Measurements from ENCODE around the gene GPS1.

The GPS1 gene

DNA sequence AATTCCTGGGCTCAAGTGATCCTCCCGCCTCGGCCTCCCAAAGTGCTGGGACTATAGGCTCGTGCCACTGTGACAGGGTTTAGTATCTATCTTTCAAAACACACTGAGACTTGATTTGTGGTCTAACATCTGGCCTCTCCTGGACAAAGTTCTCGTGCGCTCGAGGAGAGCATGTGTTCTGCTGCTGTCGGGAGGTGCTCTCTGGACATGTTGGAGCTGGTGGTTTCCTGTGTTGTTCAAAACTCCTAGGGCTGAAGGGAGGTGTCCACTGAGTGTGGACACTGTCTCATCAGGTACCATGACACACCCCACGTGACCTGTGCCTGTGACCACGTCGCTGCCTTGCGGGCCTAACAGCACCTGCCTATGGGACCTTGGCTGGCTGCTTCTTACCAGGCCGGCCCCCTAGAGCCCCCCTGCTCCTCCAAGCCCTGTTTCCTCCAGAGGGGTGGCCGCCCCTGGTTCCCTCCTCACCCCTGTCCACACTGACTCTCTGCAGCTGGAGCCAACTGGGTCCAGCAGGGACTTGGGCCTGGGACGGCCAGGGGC, 5.7 kb upstream of the GPS1 start:
- DNase-seq (ENCODE audit: low read depth), result no peak

DNA sequence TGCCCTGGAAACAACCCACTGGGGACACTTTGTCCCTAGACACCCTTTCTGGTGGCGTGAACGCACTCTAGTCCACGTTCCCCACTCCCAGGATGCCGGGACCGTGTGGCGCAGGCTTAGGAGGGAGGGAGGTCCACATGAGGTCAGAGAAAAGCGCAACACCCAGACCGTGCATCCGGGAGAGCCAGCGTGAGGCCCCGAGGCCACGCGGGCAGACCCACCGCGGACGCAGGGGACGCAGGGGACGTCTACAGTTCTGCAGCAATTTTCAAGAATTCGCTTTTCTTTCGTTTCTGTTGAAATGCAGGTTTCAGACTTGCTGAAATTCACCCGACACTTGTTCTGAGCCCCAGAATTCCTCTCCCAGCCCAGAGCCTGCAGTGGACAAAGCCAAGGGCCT, 4.8 kb upstream of the GPS1 start:
- no peak for DNase-seq (ENCODE audit: low read depth)

DNA sequence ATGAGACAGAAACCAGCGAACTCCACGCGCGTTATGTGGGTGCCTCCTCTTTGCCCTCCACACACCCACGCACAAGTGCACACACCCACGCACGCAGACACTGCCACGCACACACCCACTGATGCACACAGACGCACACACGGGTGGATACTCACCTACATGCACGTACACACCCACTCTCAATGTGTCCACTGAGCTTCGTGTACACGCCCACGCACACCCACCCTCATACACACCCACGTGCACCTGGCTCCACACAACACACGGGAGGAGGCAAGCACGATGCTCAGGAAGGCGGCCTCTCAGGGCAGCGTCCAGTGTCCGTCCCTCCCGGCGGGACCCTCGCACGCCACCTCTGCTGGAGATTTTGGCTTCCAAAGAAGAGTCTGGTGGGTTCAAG, 4.3 kb upstream of the GPS1 start:
- DNase-seq (ENCODE audit: low read depth), result no peak

DNA sequence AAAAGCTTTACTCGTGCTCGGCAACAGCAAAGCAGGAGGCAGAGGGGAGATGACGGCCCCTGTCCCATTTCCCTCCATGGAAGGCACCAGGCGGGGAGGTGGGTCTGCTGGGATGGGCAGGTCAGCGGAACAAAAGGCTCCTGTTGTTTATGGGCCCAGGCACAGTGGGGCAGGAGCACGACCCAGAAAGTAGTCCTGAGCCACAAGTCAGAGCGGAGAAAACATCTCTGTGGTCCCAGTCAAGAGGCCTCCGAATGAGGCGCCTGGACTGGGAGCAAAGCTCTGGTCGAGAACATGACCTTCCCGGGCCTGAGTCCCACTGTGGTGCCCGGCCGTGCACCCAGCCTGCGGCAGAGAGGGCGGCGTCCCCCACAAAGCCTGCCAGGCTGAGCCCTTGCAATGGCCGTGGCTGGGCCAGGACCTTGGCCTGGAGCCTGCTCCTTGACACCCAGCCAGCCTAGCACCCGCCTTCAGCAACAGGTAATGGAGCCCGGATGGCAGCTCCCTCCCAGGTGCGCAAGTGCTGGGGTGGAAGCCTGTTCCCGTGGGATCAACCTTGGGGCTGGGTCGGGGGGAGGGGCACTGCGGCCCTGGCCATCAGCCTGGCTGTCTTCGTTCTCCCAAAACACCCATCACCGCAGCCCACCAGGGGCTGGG, 3.7 kb upstream of the GPS1 start:
- no peak for DNase-seq (ENCODE audit: low read depth)

DNA sequence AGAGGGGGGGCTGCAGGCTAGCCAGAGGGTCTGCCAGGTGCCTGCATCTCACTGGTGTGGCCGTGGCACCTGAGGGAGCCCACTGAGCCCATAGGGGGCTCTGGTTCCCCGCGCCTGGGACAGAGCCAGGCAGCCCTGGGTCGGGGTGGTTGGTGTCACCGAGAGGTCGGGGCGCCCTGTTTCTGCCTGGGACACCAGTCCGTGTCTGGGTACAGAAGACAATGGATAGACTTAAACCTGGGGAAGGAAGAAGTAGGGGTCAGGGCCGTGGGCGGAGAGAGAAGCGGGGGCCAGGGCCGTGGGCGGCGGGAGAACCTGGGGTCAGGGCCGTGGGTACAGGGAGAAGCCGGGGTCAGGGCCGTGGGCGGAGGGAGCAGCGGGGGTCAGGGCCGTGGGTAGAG, 3.1 kb upstream of the GPS1 start:
- DNase-seq (ENCODE audit: low read depth), result no peak

DNA sequence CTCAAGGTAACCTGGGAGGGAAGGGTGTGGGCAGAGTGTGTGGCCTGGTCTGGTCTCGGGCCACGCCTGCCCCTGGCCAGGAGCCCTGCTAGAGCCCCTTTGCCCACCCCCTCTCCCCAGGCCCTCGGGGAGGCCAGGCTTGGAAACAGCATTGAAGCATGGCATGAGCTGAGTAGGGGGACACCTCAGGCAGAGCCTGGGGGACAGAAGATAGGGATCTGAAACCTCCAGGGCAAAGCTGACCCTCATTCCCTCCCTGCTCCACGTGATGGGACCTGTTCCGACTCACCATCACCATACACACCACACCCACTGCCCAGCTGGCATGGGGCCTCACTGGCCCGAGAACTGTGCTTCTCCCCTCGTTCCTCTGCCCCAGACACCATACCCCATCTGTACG, 2.6 kb upstream of the GPS1 start:
- DNase-seq (ENCODE audit: low read depth), result no peak

DNA sequence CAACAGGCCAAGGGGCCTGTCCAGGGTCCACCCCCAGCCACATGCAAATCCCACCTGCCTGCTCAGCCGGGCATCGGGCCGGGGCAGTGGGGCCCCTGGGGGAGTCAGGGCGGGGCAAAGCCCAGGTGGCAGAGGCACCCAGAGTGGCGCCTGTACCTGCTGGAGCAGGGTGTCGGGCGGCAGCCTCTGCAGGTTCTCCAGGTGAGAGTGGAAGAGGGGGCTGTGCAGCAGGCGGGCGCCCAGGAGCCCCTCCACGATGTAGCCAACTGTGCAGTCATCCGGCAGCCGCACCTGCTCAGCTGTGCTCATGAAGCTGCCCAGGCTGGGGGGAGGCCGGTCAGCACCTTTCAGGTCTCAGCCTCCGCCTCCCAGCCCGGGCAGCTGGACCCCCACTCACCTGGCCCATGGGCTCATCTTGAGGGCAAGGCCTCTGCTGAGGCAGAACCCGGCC, 2.2 kb upstream of the GPS1 start:
- DNase-seq (ENCODE audit: low read depth), result no peak

DNA sequence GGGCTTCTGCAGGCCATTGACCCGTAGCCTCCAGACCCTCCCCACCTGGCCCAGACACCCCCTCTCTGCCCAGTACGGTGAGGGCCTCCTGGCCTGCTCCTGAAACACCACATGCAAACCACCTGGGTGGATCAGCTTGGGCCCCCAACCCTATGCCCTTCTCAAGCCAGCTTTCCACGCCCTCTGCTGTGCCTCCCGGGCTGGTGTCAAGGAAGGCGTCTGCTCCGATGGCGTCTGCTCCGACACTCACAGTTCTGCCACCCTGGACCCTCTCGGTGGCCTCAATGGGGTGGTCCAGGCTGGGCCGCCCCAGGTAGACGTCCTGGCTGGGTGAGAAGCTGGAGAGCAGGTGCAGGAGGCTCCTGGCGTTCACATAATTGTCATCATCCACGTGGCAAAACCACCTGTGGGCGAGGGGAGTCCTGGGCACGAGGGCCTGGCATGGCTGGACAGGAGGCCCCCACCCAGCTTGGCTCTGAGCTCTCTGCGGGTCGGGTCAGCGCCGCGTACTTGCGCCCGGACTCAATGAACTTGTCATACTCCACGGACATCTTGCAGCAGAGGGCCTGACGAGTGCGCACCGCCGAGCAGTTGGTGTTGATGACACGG, 1.4 kb upstream of the GPS1 start:
- DNase-seq (ENCODE audit: low read depth), result no peak

DNA sequence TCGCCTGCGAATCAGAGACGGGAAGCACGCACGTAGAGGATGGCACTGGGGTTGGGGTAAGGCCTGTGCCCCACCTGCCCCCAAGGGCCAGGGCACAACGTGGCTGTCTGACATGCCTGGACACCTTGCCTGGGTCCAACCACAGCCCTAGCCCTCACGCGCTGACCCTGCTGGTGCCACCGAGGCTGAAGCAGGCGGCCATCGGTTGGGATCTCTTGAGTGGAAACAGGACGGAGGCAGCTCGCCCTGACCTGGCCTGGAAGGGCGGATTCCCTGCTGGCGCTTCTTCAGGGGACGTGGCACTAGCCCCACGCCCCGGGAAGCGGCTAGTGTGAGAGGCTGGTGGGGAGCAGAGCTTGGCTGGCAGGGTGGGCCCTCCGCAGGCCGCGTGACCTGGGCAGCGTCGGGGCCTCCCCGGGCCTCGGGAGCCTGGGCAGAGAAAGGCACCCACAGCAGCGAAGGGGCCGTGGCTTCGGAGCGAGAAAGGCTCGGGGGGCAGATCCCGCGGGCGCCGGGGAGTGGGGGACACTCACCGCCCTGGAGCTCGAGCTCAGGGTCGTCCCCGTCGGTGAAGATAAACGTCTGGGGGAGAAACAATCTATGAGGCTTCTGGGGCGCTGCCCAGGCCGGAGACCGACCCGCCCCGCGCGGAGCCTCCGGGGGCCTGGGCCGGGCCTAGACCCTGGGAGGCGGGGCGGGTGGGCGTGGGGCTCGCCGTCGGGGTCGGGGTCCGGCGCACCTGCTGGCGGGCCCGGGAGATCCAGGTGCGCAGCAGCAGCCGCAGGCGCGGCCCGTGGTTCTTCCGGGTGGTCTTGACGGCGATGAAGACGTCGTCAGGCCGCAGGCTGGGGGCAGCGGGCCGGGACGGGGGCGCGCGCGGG, 697 bp upstream of the GPS1 start:
- DNase-seq (ENCODE audit: low read depth), result no peak

DNA sequence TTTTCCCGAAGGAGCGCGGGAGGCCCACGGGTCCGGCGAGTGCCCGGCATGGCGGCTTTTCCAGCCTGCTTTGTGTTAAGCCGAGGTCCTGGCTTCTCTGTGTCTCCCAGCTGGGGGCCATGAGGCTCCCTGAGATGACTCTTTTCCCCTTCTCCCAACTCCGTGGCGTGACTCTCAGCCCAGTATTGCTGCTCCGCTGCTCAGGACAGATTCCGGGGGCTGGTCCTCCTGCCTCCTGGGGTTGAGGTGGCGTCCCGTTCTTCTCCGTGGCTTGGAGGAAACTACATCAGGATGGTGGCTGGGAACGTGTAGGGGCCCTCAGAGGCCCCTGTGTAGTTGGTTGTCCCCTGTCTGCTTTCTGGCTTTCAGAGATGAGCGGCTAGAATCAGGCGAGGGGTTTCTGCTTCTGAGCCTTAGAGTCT, 951 bp downstream of the GPS1 start:
- no peak for DNase-seq (ENCODE audit: low read depth)

DNA sequence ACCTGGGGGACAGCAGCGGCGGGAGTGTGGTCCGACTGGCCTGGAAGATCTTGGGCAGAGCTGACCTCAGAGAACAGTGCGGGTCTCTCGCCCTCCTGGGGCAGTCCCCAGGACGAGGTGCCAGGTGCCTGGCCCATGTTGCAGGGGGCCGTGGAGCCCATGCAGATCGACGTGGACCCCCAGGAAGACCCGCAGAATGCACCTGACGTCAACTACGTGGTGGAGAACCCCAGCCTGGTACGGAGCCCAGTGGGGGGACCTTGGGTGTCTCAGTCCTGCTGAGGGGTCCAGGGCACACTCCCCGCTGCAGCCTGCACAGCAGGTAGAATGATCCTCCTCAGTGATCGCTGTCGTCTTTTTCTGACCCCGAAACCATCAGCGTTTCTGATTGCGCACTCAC, 1.4 kb downstream of the GPS1 start:
- no peak for DNase-seq (ENCODE audit: low read depth)

DNA sequence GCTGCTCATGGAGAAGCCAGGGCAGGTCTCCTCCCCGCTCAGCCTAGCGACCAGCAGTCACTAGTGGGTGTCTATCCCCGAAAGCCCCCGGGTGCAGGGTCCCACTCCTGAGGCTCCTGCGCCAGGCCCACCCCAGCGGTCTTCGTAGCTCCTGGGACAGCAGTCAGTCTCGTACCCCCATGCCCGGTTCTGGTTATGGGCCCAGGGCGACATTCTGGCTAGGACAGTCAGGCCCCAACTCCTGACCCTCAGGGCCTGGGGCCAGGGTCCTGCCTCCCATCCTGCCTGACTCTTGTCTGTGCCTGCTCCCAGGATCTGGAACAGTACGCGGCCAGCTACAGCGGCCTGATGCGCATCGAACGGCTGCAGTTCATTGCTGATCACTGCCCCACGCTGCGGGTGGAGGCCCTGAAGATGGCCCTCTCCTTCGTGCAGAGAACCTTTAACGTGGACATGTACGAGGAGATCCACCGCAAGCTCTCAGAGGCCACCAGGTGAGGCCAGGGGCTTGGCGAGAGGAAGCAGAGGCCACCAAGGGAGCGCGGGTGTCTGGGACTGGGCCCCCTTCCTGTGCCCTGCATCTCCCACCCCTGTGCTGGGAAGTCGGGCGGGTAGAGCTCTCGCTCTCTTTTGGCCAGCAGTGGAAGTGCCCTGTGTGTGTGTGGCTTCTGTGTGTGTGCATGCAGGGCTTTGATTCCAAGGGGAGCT, 2.0 kb downstream of the GPS1 start:
- DNase-seq (ENCODE audit: low read depth), result no peak

DNA sequence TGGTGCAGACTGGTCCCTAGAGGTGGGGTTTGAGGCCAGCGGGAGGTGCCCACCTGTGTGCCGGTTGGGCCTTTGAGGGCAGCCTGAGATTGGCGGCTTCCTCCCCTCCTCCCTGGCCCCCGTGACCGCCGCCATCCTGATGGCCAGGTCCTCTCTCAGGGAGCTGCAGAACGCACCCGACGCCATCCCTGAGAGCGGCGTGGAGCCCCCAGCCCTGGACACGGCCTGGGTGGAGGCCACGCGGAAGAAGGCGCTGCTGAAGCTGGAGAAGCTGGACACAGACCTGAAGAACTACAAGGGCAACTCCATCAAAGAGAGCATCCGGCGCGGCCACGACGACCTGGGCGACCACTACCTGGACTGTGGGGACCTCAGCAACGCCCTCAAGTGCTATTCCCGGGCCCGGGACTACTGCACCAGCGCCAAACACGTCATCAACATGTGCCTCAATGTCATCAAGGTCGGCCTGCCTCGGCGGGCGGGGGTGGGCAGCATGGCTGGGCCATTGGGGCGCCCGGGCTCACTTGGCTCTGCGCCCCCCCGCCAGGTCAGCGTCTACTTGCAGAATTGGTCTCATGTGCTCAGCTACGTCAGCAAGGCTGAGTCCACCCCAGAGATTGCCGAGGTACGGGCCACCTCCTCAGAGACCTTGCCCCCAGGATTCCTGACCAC, 2.8 kb downstream of the GPS1 start:
- DNase-seq (ENCODE audit: low read depth), result no peak

DNA sequence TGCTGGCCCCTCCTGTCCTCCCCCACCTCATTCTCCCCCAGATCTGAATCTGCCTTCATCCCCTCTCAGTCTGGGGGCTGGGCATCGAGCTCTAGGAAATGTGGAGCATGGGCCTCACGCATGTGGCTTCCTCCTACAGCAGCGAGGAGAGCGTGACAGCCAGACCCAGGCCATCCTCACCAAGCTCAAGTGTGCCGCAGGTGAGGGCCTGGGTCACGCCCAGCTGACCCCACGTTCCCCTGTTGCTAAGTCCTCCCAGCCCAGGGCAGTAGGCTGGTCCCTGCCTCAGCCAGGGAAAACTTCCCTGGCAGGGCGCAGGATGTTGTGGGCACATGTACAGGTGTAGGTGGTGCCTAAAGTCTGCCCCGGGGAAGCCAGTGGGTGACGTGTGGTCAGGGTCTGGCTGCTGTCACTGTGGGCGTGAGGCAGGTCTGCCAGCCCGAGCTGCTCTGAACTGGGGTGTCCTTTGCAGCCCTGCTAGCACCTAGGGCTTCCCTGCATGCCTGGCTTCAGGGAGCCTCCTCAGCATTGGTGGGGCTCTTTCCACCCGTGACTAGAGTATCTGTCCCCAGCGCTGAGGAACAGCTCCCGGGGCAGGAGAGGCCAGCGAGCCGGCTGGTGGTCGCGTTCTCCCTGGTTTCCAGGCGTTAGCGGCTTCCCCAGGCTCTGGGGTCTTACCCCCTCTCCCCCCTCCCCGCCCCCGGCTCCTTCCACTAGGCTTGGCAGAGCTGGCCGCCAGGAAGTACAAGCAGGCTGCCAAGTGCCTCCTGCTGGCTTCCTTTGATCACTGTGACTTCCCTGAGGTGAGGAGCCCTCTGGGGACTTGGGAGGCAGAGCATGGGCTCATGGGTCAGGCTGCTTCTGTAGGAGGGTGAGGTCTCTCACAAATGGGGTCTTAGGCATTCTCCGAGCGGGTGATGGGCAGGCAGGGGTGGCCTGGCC, 3.6 kb downstream of the GPS1 start:
- DNase-seq (ENCODE audit: low read depth), result no peak

DNA sequence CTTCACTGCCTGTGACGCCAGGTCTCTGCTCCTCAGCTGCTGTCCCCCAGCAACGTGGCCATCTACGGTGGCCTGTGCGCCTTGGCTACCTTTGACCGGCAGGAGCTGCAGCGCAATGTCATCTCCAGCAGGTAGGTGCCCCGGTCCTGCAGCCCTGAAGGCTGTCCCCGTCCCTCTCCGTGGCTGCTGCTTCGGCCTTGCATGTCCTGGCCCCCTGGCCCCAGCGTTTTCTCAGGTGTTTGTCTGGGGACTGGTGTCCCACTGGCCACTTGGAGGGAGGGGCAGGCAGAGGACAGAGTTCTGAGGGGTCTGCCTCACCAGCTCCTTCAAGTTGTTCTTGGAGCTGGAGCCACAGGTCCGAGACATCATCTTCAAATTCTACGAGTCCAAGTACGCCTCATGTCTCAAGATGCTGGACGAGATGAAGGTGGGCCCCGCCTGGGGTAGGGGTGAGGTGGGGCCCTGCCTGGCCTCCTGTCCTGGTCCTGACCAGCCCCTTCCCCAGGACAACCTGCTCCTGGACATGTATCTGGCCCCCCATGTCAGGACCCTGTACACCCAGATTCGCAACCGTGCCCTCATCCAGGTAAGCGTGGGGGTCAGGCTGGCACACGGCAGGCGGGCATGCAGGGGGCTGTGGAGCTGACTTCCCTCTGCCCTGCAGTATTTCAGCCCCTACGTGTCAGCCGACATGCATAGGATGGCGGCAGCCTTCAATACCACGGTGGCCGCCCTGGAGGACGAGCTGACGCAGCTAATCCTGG, 4.4 kb downstream of the GPS1 start:
- no peak for DNase-seq (ENCODE audit: low read depth)

DNA sequence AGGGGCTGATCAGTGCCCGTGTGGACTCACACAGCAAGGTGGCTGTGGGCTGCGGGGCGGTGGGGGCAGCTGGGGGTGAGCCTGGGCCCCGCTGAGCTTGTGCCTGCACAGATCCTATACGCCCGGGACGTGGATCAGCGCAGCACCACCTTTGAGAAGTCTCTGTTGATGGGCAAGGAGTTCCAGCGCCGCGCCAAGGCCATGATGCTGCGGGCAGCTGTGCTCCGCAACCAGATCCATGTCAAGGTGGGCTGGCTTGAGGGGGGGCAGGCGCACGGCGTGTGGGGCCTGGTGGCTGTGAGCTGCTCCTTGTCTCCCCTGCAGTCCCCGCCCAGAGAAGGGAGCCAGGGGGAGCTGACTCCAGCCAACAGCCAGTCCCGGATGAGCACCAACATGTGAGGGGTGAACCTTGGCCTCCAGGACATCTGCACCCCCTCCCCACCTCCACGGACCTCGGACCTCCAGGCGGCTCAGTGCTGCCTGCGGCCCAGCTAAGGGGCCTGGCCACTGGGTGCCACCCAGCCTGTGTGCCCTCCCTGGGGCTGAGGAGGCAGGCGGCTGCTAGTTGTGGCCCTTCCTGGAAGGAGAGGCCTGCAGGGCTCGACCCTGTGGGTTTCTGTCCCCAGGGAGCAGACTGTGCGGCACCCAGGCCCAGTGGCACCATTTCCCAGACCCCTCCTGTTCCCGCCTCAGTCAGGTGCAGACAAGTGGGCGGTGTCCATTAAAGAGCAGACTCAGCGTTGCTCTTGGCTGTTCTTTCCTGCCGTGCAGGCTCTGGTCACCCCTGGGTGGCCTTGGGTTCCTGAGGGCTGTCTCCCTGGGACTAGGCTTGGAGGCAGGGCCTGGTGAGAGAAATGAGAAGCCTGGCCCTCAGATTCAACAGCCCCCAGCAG, 5.3 kb downstream of the GPS1 start:
- no peak for DNase-seq (ENCODE audit: low read depth)

DNA sequence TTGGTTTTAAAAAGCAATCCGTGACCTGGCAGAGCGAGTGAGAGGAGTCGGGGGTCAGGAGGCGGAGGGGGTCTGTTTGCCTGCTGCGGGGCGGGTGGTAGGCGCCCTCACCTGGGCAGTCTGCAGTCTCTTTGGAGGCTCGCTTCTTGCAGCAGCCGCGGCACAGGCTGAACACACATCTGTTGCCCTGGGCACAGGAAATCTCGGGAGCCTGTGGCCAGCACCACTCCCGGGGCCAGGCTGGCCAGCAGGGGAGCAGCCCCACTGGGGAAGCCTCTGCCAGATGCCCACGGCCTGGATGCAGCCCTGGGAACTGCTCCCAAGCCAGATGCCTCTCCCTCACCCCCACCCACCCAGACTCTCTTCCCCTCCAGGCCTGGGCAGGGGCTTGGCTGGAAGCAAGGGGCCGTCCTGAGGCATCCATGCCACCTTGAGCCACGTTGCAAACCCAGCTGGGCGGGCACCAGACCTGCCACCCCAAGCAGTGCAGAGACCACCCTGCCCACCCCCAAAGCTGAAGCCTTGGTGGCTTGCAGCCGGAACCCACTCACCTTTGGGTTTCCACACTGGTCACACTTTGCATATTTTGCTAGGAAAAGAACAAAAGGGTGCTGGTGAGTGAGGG, 6.6 kb downstream of the GPS1 start:
- no peak for DNase-seq (ENCODE audit: low read depth)

DNA sequence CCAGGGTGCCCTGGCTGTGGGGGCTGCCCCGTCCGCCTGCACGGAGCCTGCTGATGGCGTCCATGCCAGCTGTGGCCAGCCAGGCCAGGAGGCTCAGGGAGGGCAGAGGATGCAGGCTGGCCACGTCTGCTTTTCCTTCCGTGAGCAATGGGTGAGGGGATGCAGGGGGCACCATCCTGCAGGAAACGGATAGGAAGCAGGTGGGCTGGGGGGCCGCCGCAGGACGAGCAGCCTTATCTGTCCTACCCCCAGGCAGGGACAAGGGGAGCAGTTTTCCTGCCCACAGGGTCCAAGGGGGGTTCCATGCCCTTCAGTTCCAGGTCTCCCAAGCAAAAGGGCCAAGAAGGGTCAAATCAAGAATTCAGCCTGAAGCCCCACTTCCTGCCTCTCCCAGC, 7.2 kb downstream of the GPS1 start:
- no peak for DNase-seq (ENCODE audit: low read depth)

Data from stromal cell of bone marrow (primary cell).